IMR-90 (cell line): ENCODE measurements around the gene CREB3L1. TPM values are rescaled to one million over a fixed set of nuclear protein-coding genes. Genes with fewer than 3 reads are reported as not detected.

ENCODE experiments used
- ATAC-seq: fragments of 200-7000 bp; cut with Tn5 transposase; 2 replicates; pipeline ENCODE4 v1.9.1; 2020; ENCODE audit warnings: low read depth, mild to moderate bottlenecking, moderate library complexity
- BruUV-seq: library from RNA; stranded (reverse); fragments of 400-500 nt; replicated peaks from 2 replicates; lab custom pipeline; 2021; lab: Mats Ljungman, UMichigan
- CTCF ChIA-PET: fragments of 300-600 bp; formaldehyde crosslinking; extraction: SDS; loops from one replicate; lab custom pipeline; 2021; ENCODE audit warnings: antibody characterized with exemption; lab: Yijun Ruan, JAX
- POLR2A ChIA-PET: fragments of 300-600 bp; sonication (Branson Sonifier 250); formaldehyde crosslinking; loops from one replicate; lab custom pipeline; 2022; ENCODE audit warnings: antibody characterized with exemption; ENCODE audit not compliant: unreplicated experiment; lab: Charles Lee
- DNase-seq: peaks from one replicate; pipeline ENCODE4 v3.0.0; 2013
- H2AFZ ChIP-seq: replicated peaks from 2 replicates; pipeline ENCODE3; 2013; ENCODE audit warnings: low read length, mild to moderate bottlenecking; ENCODE audit not compliant: poor library complexity
- H2AK5ac ChIP-seq: 2 replicates; pipeline ENCODE4 v1.6.1; 2013; ENCODE audit warnings: low read depth, low read length, inconsistent platforms
- H2AK9ac ChIP-seq: replicated peaks from 2 replicates; pipeline ENCODE3; 2013; ENCODE audit warnings: mild to moderate bottlenecking, low read depth, low read length, moderate library complexity; ENCODE audit not compliant: poor library complexity
- H2BK120ac ChIP-seq: 2 replicates; pipeline ENCODE4 v1.6.1; 2013; ENCODE audit warnings: low read depth, low read length, inconsistent platforms
- H2BK15ac ChIP-seq: 3 replicates; pipeline ENCODE4 v1.6.1; 2013; ENCODE audit warnings: low read depth, low read length, inconsistent platforms
- H2BK20ac ChIP-seq: 2 replicates; pipeline ENCODE4 v1.6.1; 2013; ENCODE audit warnings: low read depth, mild to moderate bottlenecking, inconsistent platforms, low read length, moderate library complexity
- H2BK5ac ChIP-seq: 2 replicates; pipeline ENCODE4 v1.6.1; 2013; ENCODE audit warnings: mild to moderate bottlenecking, low read depth, low read length, inconsistent platforms; ENCODE audit not compliant: poor library complexity, severe bottlenecking
- H3K14ac ChIP-seq: replicated peaks from 2 replicates; pipeline ENCODE4 v1.6.1; 2013; ENCODE audit warnings: low read depth, low read length, inconsistent platforms
- H3K18ac ChIP-seq: 2 replicates; pipeline ENCODE4 v1.6.1; 2013; ENCODE audit warnings: low read depth, low read length, control low read depth
- H3K23ac ChIP-seq: 2 replicates; pipeline ENCODE4 v1.6.1; 2013; ENCODE audit warnings: low read depth, low read length, inconsistent platforms
- H3K27ac ChIP-seq: 2 replicates; pipeline ENCODE4 v1.5.1; 2013; ENCODE audit warnings: mild to moderate bottlenecking, control low read depth, low read length; ENCODE audit not compliant: insufficient read depth
- H3K27me3 ChIP-seq: 2 replicates; pipeline ENCODE4 v1.6.1; 2013; ENCODE audit warnings: low read length; ENCODE audit not compliant: control insufficient read depth, insufficient read depth
- H3K36me3 ChIP-seq: 2 replicates; pipeline ENCODE4 v1.6.1; 2013; ENCODE audit warnings: low read length, mixed read lengths; ENCODE audit not compliant: control insufficient read depth, insufficient read depth
- H3K4ac ChIP-seq: 2 replicates; pipeline ENCODE4 v1.6.1; 2013; ENCODE audit warnings: low read depth, low read length, inconsistent platforms
- H3K4me1 ChIP-seq: 2 replicates; pipeline ENCODE4 v1.6.1; 2013; ENCODE audit warnings: low read length, mixed read lengths; ENCODE audit not compliant: control insufficient read depth, insufficient read depth
- H3K4me2 ChIP-seq: 2 replicates; pipeline ENCODE4 v1.6.1; 2013; ENCODE audit warnings: low read depth, mild to moderate bottlenecking, control low read depth, low read length, moderate library complexity
- H3K4me3 ChIP-seq: 2 replicates; pipeline ENCODE4 v1.5.1; 2013; ENCODE audit warnings: low read depth, mild to moderate bottlenecking, control low read depth, low read length, moderate library complexity; ENCODE audit not compliant: insufficient read depth
- H3K56ac ChIP-seq: 2 replicates; pipeline ENCODE4 v1.6.1; 2013; ENCODE audit warnings: low read length, inconsistent platforms; ENCODE audit not compliant: insufficient read depth; ENCODE audit errors: extremely low read depth
- H3K79me1 ChIP-seq, 2 experiments: 2 replicates each; pipeline ENCODE4 v1.6.1; 2013; ENCODE audit warnings: low read length in 2 of 2, inconsistent platforms in 1 of 2, low read depth in 1 of 2
- H3K9ac ChIP-seq: 2 replicates; pipeline ENCODE4 v1.6.1; 2013; ENCODE audit warnings: low read depth, low read length, control low read depth
- H3K9me1 ChIP-seq: 2 replicates; pipeline ENCODE4 v1.6.1; 2013; ENCODE audit warnings: low read length, inconsistent platforms; ENCODE audit not compliant: insufficient read depth
- H3K9me3 ChIP-seq: 2 replicates; pipeline ENCODE4 v1.6.1; 2013; ENCODE audit warnings: low read length; ENCODE audit not compliant: control insufficient read depth, insufficient read depth
- H4K20me1 ChIP-seq: 2 replicates; pipeline ENCODE4 v1.6.1; 2013; ENCODE audit warnings: low read length, inconsistent platforms; ENCODE audit not compliant: insufficient read depth
- H4K5ac ChIP-seq: 2 replicates; pipeline ENCODE4 v1.6.1; 2013; ENCODE audit warnings: mild to moderate bottlenecking, low read depth, low read length, control low read depth
- H4K8ac ChIP-seq, 2 experiments: 2 replicates each; pipeline ENCODE4 v1.6.1; 2013; ENCODE audit warnings: low read depth in 2 of 2, low read length in 2 of 2, control low read depth in 1 of 2, inconsistent platforms in 1 of 2
- H4K91ac ChIP-seq: 2 replicates; pipeline ENCODE4 v1.6.1; 2013; ENCODE audit warnings: low read depth, low read length, inconsistent platforms; ENCODE audit not compliant: insufficient read depth
- BHLHE40 ChIP-seq: fragments of 150-350 bp; IDR thresholded peaks from 2 replicates; pipeline ENCODE4 v1.6.1; 2016; ENCODE audit warnings: mild to moderate bottlenecking, low read depth, low read length
- CEBPB ChIP-seq: IDR thresholded peaks from 2 replicates; pipeline ENCODE4 v1.6.1; 2012; ENCODE audit warnings: low read depth, low read length, improper control_type of control experiment
- CHD1 ChIP-seq: IDR thresholded peaks from 2 replicates; pipeline ENCODE4 v1.6.1; 2012; ENCODE audit warnings: low read depth, low read length, improper control_type of control experiment
- ELK1 ChIP-seq: fragments of 150-350 bp; IDR thresholded peaks from 2 replicates; pipeline ENCODE4 v1.6.1; 2016; ENCODE audit warnings: low read depth, mild to moderate bottlenecking, low read length, moderate library complexity, borderline replicate concordance
- FOS ChIP-seq: fragments of 150-350 bp; IDR thresholded peaks from 2 replicates; pipeline ENCODE4 v1.6.1; 2016; ENCODE audit warnings: low read depth, low read length
- MAFK ChIP-seq: IDR thresholded peaks from 2 replicates; pipeline ENCODE4 v1.6.1; 2012; ENCODE audit warnings: low read depth, low read length, improper control_type of control experiment
- MAZ ChIP-seq: IDR thresholded peaks from 2 replicates; pipeline ENCODE4 v1.6.1; 2012; ENCODE audit warnings: low read depth, mild to moderate bottlenecking, low read length, improper control_type of control experiment, moderate library complexity, borderline replicate concordance
- MXI1 ChIP-seq: IDR thresholded peaks from 2 replicates; pipeline ENCODE4 v1.6.1; 2012; ENCODE audit warnings: low read depth, mild to moderate bottlenecking, low read length, moderate library complexity, borderline replicate concordance
- NFE2L2 ChIP-seq: fragments of 150-350 bp; IDR thresholded peaks from 2 replicates; pipeline ENCODE4 v1.6.1; 2016; ENCODE audit warnings: low read depth, mild to moderate bottlenecking, low read length
- RAD21 ChIP-seq: IDR thresholded peaks from 2 replicates; pipeline ENCODE4 v1.6.1; 2012; ENCODE audit warnings: low read length, improper control_type of control experiment
- RCOR1 ChIP-seq: IDR thresholded peaks from 2 replicates; pipeline ENCODE4 v1.6.1; 2012; ENCODE audit warnings: mild to moderate bottlenecking, low read length, improper control_type of control experiment; ENCODE audit not compliant: insufficient replicate concordance
- SMC3 ChIP-seq: fragments of 150-350 bp; IDR thresholded peaks from 2 replicates; pipeline ENCODE4 v1.6.1; 2016; ENCODE audit warnings: low read depth, mild to moderate bottlenecking, antibody characterized with exemption, low read length, moderate library complexity
- WGBS, 2 experiments: methylation state at CpG; one replicate each; pipeline versions ENCODE4 v1.1.5 to v1.1.7; 2013; ENCODE audit warnings: missing lambda C conversion rate in 2 of 2; ENCODE audit not compliant: insufficient read length in 1 of 2; ENCODE audit errors: extremely low coverage in 2 of 2; 5-methylcytosine and 5-hydroxymethylcytosine counted together
- dilution Hi-C: fragments of 300-500 bp; cut with HindIII; formaldehyde crosslinking; loops from one replicate; pipeline ENCODE4 v1.14.3; 2018; ENCODE audit warnings: low sequenced_read_pairs; ENCODE audit not compliant: unreplicated experiment
- in situ Hi-C: fragments of 300-500 bp; cut with MboI; formaldehyde crosslinking; loops from 3 replicates; pipeline ENCODE4 v1.14.3; 2019; ENCODE audit warnings: low sequenced_read_pairs, inconsistent platforms, mixed read lengths
- intact Hi-C: fragments of 100-400 bp; cut with micrococcal nuclease; formaldehyde crosslinking; loops from 2 replicates; pipeline ENCODE4 v1.10.0; 2022
- polyA plus RNA-seq, 3 experiments: library from polyadenylated mRNA; depleted of rRNA; stranded (reverse); fragments of >200 nt; gene quantifications; 2 replicates each; pipeline ENCODE4 v1.2.3, GENCODE V29; 2012; ENCODE audit warnings: low replicate concordance in 1 of 3
- total RNA-seq: library from RNA; depleted of rRNA; stranded (reverse); fragments of >200 nt; gene quantifications from 2 replicates; pipeline ENCODE4 v1.2.3, GENCODE V29; 2012
- TF ChIP-seq, protein P1 (sequence below): conservative IDR thresholded peaks from 2 replicates; pipeline ENCODE4 v1.5.1; 2012; ENCODE audit warnings: mild to moderate bottlenecking, low read depth, low read length, improper control_type of control experiment
- TF ChIP-seq, protein P2 (sequence below): fragments of 150-350 bp; IDR thresholded peaks from 2 replicates; pipeline ENCODE4 v1.6.1; 2017; ENCODE audit warnings: mild to moderate bottlenecking, antibody characterized with exemption, low read length, low read depth

CREB3L1 gene
- total and polyA plus RNA-seq, 2 of the 4 experiments (the other 2 are of a cell fraction) = 8.1 to 82.3 TPM

- Histone ChIP-seq H3K18ac (no peak overlapping the region), H4K20me1 (peaks cover 33% of the 10 kb centered on the region), H3K4ac (peak overlapping the region; percentile 55; the same call in 1 of the 2 replicates), H4K91ac (no peak overlapping the region), H3K27me3 (no peaks in the 10 kb centered on the region), H2AFZ (no peak overlapping the region), H2BK20ac (no peak overlapping the region), H2BK120ac (no peak overlapping the region), H3K4me3 (no peak overlapping the region), H3K9me1 (peaks cover 10% of the 10 kb centered on the region), H4K8ac (no peak overlapping the region), H2AK5ac (peak overlapping the region; percentile 76; the same call in 1 of the 2 replicates), H3K23ac (no peak overlapping the region), H3K4me2 (no peak overlapping the region), H2BK15ac (peak overlapping the region; percentile 38; the same call in 1 of the 3 replicates), H4K5ac (no peak overlapping the region), H3K79me1 (peaks cover 22 to 83% of the 10 kb centered on the region in 2 experiments), H3K56ac (no peak overlapping the region), H2BK5ac (peak overlapping the region; percentile 61), H3K9me3 (no peaks in the 10 kb centered on the region), H3K27ac (peak overlapping the region; percentile 46; the same call in 1 of the 2 replicates), H3K4me1 (peaks cover 16% of the 10 kb centered on the region), H3K14ac (no peak overlapping the region), H2AK9ac (no peak overlapping the region), H3K36me3 (peaks cover 57% of the 10 kb centered on the region), H3K9ac (no peak overlapping the region)
- dilution Hi-C loops = no loop called here
- ATAC-seq (no peak), DNase-seq (no peak)
- no TSS peak for BruUV-seq
- TF ChIP-seq ELK1 (no peak), RCOR1 (no peak), NFE2L2 (no peak), CEBPB (no peak), FOS (no peak), MXI1 (no peak), MAFK (no peak), BHLHE40 (no peak), MAZ (no peak), SMC3 (no peak), CHD1 (no peak), RAD21 (no peak)
- TF ChIP-seq, protein P1, sequence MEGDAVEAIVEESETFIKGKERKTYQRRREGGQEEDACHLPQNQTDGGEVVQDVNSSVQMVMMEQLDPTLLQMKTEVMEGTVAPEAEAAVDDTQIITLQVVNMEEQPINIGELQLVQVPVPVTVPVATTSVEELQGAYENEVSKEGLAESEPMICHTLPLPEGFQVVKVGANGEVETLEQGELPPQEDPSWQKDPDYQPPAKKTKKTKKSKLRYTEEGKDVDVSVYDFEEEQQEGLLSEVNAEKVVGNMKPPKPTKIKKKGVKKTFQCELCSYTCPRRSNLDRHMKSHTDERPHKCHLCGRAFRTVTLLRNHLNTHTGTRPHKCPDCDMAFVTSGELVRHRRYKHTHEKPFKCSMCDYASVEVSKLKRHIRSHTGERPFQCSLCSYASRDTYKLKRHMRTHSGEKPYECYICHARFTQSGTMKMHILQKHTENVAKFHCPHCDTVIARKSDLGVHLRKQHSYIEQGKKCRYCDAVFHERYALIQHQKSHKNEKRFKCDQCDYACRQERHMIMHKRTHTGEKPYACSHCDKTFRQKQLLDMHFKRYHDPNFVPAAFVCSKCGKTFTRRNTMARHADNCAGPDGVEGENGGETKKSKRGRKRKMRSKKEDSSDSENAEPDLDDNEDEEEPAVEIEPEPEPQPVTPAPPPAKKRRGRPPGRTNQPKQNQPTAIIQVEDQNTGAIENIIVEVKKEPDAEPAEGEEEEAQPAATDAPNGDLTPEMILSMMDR = no peak
- TF ChIP-seq, protein P2, sequence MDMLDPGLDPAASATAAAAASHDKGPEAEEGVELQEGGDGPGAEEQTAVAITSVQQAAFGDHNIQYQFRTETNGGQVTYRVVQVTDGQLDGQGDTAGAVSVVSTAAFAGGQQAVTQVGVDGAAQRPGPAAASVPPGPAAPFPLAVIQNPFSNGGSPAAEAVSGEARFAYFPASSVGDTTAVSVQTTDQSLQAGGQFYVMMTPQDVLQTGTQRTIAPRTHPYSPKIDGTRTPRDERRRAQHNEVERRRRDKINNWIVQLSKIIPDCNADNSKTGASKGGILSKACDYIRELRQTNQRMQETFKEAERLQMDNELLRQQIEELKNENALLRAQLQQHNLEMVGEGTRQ = no peak
- WGBS, 2 experiments = 100% methylated on average over 3 of the region's 10 CpGs; no CpG with 5 or more reads in 1 of the 2 experiments
- in situ Hi-C loops = loop anchor here (25.0 kb wide), 1 partner anchor 192 kb away; the partner anchor contains the start of gene PHF21A
- ChIA-PET POLR2A (interaction anchor here (0.5 kb wide), 1 partner anchor 27 kb away, joined by 8 read pairs; no protein-coding TSS in a partner anchor), CTCF (no interaction called here)
- intact Hi-C loops = loop anchor here (5.0 kb wide), 2 partner anchors 182 to 337 kb away; partner anchors contain the start of gene PHF21A
These were observed 27.2 kb downstream of the CREB3L1 start for GRCh38 chr11:46304605-46305179.
